HG02571 (cell line): Measurements from ENCODE around the gene MLN.

Experiments
- ATAC-seq: cut with Tn5 transposase; IDR thresholded peaks from one replicate; pipeline ENCODE4 v1.9.1; 2021; ENCODE audit warnings: mild to moderate bottlenecking, moderate library complexity; ENCODE audit not compliant: unreplicated experiment

Gene MLN, protein sequence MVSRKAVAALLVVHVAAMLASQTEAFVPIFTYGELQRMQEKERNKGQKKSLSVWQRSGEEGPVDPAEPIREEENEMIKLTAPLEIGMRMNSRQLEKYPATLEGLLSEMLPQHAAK

DNA sequence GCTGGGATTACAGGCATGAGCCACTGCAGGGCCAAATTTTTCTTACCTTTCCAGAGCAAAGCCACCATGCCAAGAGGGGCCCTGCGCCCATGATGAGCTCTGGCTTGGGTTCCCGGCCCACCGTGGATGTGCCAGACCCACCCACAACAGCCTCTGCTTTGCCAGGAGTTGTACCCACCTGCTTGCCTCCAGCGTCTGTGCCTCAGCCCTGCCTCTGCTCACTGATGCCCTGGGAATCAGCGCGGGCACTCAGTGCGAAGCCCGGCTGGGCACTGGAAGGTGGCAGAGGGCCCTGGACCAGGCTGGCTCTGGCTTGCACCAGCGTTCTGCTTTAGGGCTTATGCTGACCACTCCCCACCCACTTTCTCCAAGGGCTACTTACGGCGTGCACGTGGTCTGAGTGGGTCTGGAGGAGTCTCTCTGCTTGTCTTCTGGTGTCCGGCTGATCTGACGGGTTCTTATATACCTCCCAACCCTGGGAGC, at the start of gene MLN:
MLN (minus strand) TSS at position 433 of the 483 bp plus-strand sequence. CDS start 2,840 bp downstream, outside the sequence.
- no peak for ATAC-seq

DNA sequence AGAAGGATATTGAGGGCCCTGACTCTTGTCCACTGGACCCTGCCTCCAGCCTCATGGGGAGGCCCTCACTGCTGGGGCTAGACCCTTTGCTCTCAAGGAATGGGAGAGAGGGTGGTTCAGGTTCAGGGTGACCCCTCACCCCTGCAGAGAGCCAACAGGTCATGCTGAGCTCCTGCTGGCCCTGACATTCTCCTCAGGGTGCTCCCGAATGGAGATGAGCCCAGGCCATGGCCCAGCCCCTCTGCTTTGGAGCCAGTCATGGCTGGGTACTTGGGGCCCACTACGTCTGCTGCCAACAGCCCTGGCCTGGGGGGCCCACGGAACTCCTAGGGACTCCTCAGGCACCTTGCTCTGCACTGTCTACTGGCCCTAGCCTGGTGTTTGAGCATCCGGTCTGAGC, 49.2 kb upstream of the MLN start:
- no peak for ATAC-seq

DNA sequence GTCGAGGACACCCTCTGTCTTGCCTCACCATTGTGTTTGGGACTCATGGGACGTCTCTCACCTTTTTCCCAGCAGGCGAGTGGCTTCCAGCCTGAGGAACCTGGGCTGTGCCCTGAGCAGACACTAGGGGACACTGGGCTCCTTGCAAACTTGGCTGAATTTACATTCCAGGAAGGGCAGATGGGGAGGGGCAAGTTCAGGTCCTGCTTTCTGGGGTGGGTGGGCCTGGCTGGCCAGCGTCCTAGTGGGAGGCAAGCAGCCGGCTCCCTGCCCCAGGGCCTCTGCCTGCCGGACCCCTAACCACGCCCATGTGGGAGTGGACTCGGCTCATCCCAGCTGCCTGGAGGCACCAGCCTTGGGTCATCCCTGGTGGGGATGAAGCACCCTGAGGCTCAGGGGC, 48.2 kb upstream of the MLN start:
- no peak for ATAC-seq

DNA sequence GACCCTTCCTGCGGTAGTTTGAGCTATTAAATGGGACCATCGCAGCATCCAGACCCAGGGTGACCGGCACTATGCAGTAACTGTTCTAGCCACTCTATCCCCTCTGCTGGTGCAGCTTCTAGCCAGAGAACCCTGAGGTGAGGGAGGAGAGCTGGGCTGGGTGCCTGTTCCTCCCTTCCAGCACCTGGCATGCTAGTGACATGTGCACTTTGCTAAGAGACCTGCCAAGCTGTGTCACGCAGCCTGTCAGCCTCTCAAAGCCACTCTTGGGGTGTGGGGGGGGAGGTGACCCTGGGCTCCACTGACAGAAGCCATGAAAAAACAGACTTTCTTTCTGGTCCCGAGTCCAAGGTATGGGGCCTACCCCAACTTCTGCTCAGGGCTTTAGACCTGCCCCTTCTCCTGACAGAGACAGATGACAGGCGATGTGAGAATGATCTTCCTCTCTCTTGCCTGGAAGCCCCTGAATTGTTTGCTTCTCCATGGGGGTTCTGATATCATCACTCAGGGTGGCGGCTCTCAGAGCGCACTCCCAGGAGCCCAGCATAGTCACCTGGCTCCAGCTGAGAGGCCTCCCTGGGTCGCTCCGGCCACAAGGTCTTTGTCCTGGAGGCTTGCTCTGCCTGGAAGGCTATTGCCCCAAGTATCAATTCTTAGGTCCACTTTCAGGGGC, 47.2 kb upstream of the MLN start:
- ATAC-seq = no peak

DNA sequence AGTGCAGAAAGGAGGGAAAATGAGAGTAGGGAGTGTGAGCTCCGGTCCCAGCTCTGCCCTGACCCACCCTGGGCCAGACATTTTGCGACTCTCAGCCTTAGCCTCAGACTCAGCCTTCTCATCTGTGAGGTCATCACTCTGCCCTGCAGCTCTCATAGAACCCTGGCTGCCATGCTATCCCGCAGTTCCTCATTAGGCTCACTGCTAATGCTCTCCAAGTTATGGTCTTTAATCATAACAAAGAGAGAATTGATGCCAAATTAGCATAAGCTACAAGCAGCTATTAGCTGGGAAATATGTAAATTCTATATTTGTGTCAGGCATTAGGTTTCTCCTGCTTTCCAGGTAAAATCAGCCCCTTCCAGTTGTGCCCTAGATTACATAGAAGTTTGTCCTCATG, 46.5 kb upstream of the MLN start:
- no peak for ATAC-seq

DNA sequence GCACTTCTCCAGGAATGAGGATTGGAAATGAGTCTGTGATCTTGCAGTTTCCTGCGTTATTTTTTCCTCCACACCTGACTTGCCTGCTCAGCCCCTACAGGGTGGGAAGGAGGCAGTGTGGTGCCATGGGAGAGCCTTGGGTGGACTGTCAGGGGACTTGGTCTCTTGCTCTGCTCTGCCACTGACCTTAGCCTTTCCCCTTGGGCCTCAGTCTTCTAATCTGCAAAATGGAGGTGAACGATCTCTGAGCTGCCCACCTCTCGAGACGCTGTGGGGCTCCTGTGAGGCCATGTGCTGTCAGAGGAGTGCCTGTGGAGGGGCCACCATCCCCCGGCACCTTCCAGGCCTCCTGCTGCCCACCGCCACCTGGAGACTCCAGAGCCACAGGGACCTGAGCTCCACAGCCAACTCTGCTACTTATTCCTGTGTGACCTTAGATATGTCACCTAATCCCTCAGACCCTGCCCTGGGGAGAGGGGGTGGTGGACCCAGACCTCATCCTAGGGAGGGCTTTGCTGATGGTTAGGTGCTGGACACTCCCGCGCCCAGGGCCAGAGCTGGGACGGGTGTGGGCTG, 45.8 kb upstream of the MLN start:
- no peak for ATAC-seq

DNA sequence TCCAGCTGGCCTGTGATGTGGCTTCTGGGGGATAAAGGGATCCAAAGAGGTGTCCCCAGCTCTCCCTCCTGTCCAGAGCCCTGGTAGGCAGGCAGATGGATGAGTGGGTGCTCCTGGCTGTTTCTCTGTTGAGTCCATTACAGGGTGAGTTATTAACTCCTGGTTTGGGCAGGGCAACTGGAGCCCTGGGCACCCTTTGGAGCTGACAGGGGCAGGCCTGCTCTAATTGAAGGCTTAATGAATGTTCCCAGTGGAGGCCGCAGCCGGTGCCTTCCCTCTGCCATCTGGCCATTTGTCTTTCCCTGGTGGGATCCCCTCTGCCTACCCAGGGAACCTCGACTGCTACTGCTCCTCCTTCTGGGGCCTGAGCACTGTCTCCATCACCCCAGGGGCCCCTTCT, 44.7 kb upstream of the MLN start:
- ATAC-seq = no peak

DNA sequence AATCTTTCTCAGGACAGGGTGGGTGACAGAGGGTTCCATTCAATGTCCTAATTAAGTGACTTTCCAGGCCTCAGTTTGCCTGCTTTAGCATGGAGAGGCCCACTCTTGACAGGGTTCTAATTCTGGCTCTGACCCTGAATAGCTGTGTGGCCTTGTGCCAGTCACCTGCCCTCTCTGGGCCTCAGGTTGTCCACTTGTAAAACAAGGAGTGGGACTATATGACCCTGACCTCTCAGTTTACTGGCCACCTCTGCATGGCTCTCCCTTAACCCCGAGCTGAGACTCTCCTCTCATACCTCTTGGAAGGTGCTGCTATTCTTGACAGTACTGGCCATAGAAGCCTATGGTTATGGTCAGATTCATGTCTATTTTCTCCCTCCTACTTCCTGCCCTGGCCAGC, 44.1 kb upstream of the MLN start:
- ATAC-seq = no peak

DNA sequence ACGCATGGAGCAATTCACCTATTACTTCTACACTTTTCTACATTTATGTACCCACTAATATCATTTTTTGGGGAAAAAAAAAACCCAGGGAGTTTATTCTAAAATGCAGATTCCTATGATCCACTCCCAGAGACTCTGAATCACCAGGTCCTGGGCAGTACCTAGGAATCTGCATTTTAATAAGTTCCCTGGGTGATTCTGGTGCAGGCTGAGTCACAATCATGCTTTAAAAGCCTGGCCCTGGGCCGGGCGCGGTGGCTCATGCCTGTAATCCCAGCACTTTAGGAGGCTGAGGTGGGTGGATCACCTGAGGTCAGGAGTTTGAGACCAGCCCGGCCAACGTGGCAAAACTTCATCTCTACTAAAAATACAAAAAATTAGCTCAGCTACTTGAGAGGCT, 43.3 kb upstream of the MLN start:
- ATAC-seq = no peak

DNA sequence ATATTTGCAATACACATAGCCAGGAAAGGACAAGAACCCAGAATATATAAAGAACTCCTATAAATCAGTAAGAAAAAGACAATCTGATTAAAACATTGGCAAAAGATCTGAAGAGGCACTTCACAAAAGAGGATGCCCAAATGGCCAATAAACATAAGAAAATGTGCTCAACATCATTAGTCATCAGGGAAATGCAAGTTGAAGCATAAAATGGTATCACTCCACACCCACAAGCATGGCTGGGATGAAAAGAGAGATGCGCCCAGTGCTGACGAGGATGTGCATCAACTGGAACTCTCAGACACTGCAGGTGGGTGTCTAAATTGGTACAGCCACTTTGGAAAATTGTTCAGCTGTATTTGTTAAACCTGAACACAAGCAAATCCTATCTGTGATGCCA, 42.4 kb upstream of the MLN start:
- ATAC-seq = no peak

DNA sequence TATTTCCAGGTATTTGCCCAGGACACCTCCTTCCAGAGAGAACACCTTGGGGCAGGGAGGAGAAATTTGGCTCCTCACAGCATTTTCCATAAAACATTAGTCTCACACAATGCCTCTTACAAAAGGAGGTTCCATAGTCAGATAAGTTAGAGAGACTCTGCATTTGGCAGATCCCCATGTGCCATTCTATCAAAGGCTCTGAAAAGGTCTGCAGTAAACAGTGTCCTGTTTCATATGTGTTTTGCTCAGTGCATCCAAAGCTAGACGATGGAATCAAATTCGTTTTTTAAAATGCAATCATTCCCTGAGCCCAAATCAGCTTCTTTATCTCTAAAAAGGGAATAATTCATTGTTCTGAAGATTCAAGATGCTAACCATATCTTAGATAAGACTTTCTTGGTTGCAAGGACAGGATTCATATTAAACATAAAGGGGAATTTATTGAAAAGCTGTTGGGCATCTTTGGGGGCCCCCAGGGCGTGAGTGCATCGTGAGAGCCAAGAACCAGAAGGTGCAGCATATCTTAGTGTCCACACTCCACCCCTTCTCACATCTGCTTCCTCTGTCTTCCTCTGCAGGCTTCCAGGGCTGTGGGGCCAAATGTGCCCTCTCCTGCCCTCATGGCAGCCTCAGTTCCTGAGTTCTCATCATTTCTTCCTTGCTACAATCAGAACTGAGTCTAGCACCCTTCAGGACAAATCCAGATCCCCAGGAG, 41.4 kb upstream of the MLN start:
- ATAC-seq = no peak

DNA sequence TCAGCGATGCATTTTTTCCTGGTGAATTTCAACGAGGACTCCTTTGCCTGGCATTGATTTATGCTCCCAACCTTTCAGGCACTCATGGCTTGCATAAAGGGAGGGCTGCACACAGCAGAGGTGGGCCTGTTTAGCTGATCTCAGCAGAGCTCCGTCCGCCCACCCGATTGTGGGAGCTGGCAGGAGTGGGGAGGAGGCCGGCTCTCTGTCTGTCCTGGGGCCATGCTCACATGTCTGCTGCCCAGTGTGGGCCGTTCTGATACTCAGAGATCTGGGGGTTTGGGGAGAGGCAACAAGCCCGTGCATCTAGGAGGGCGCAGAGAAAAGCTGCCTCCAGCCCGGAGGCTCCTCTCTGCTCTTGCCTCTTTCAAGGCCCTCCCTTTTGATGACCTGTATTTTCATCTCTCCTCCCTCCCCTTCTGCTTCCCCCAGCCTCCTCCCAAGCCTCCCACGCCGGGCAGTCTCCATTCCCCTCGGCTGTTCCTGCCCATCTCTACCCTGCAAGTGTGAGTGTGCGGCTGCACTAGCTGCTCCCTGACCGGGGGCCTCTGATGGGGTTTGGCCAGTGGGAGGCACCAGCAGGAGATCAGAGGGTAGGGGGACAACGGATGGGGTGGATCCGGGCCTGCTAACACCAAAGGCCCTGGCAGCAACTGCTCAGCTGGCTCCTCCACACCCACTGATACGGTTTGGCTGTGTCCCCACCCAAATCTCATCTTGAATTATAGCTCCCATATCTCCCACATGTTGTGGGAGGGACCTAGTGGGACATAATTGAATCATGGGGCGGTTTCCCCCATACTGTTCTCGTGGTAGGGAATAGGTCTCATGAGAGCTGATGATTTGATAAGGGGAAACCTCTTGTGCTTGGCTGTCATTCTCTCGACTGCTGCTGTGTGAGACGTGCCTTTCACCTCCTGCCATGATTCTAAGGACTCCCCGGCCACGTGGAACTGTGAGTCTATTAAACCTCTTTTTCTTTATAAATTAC, 39.6 kb upstream of the MLN start:
- ATAC-seq = no peak

DNA sequence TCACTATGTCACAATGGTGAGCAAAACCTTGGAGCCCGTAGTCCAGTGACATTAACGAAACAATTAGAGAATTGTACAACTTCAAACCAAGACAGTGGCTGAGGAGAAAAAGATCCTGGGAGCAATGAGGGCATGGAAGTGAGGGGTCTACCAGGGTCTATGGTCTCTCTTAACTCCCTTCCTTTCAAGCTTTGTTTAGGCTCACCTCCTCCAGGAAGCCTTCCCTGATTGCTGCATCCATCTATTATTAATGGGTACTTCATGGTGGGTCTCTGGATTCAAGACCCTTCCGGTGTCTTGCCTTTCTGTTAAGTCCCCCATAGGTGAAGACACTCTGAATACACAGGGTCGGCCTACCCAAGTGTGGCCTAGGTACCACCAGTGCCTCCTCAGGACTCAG, 38.1 kb upstream of the MLN start:
- no peak for ATAC-seq

DNA sequence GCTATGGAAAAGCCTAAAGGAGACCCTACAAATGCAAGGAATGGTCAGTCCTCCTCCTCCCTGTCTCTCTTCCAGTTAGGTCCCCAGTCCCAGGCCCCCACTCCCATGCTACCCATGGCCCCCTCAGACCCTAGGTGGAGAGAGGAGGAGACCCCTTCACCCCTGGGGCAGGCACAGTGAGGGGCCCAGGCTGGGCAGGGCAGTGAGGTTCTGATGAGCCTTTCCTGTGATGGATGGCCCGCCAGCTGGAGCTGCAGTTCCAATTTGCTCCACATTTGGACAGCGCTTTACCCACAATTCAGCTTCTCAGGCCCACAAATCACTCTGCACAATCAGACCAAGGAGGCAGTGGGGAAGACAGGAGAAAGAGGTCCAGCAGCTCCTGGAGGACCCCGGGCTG, 37.3 kb upstream of the MLN start:
- no peak for ATAC-seq

DNA sequence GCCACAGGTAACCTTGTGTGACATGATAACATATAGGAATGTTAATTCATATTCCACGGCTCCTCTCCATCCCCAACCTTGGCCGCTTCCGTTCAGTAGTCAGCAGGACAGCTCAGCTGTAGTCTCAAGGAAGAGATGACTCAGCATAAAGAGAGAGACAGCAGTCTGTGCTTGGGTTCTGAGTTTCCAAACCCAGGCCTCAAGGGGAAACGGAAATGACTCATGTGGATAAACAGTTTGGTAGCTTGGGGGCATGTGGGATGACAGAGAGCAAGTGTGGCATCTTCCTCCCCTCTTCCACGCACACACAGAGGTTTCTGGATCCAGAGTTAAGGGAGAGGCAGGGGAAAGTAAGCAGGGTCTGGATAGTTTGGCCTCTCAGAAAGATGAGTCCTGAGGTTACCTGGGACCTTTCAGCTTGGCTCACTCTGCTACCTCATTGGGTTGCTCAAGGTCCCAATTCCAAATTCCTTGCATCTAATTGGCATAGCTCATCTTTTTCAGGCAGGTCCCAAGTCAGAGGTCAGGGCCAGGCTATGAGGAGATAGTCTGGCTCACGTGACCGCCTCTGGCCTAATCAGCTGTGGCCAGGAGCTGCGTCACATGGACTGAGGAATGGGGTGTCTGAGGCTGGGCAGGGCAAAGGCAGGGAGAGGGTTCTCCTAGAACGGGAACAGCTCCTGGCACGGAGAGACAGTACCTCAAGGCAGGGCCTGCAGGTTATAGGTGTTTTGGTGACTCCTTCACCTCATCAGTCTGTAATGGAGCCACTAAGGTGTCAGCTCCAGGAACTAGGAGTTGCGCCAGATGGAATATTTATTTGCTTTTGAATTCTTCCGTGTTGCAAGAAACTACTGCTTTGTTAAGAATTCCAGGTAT, 36.5 kb upstream of the MLN start:
- ATAC-seq = no peak

DNA sequence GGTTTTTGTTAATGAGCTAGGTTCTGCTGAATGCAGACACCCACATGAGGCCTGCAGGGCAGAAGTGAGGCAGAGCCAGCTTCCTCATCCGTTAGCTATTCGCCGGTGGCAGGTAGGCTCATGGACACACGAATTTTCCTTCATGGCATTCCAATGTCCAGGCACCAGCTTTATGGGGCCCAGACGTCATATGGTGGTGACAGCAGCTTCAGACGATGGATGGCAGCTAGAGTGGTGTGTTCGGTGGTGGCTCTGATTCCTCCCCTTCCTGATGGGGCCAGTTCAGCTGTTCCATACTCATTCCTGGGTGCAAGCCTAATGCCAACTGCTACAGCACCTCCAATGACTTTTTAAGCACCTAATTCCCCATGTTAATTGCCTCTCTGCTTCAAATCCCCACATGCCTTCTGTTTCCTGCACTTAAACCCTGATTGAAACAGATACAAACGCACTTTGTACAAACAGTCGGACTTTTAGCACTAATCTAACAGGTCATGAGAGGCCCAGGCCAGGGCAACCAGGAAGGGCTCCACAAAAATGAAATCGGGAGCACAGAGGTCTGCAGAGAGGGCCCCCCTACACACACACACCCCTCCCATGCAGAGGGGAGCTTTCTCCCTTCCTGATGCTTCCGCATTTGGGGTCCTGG, 35.7 kb upstream of the MLN start:
- ATAC-seq = no peak

DNA sequence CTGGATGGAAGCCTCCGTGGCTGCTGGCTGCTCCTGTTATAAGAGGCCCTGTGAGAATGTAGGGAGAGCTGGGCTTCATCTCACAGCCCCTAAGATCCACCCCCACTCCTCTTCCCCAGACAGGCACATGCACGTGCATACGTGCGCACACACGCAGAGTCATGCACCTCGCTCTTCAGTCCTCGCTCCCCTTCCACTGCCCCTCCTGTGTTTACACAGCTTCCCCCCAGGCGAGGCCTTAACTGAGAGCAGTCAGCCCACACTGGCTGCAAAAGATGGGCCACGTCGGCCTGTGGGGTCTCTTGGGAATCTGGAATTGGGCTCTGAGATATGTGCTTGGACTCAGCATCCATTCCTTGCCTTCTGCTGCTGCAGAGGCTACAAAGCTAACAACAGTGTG, 35.2 kb upstream of the MLN start:
- ATAC-seq = no peak

DNA sequence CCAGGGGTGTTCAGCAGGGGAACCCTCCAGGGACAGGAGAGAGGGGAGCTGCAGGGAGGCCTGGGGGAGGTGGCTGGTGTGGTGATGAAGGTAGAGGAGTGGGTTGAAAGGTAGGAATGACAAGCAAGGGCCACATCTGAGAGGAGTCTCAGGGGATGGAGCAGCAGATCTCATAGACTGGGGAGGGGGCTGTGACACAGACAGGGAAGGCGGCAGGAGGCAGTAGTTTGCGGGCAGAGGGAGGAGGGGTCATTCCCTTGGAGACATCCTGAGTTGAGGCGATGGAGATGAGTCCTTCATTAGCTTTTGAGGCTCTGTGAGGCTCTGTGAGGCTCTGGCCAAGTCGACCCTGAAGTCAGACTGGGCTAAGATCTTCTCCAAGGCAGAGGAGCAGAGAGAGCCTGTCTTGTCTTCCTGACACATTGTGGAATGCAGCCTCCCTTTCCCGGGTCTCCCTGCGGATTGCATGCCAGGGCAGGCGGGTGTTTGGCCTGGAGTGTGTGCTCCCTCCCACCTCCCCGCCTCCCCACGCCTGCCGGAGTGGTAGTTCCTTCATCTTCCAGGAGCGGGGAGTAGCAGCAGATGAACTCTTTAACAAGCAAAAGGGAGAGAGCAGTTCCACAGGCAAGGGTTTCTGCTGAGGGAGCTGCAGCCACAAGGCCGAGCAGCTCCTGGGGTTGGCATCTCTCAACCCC, 34.3 kb upstream of the MLN start:
- ATAC-seq = no peak
